ENCODE data around the gene KLK15.

The KLK15 gene

DNA sequence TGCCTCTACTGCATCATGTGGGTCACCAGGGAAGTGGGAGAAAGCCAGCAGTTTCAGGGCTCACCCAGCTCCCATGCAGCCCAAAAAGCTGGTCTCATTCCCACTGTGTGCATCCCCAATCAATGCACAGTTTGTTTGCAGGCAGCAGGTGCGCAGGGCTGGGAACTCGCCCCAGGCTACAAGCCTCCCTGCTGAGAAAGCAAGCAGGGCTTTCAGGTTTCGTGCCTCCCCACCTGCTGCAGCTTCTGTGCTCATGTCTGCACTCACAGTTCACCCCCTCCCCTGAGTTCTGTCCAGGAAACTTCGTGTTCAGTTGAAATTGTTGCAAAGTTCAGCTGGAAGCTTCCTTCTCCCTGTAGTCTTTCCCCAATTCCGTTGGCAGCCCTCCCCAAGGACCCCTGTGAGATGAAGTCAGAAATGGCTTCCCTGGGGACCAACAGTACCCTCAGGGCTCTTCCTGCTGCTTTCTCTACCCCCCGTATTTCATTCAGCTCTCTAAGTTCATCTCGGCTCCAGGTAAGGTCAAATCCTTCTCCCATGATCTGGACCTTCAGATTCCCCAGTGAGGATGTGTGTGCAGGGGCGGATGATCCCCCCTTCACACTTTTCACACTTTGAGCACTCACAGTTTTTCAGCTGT, 11.0 kb upstream of the KLK15 start:
- DNase-seq (ENCODE audit: low read depth) = no peak
- TF ChIP-seq, protein P1, sequence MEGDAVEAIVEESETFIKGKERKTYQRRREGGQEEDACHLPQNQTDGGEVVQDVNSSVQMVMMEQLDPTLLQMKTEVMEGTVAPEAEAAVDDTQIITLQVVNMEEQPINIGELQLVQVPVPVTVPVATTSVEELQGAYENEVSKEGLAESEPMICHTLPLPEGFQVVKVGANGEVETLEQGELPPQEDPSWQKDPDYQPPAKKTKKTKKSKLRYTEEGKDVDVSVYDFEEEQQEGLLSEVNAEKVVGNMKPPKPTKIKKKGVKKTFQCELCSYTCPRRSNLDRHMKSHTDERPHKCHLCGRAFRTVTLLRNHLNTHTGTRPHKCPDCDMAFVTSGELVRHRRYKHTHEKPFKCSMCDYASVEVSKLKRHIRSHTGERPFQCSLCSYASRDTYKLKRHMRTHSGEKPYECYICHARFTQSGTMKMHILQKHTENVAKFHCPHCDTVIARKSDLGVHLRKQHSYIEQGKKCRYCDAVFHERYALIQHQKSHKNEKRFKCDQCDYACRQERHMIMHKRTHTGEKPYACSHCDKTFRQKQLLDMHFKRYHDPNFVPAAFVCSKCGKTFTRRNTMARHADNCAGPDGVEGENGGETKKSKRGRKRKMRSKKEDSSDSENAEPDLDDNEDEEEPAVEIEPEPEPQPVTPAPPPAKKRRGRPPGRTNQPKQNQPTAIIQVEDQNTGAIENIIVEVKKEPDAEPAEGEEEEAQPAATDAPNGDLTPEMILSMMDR (conservative IDR thresholded peaks at IDR 0.05; ENCODE audit: low read depth, low read length) = no peak
- H3K4me3 ChIP-seq (ENCODE audit: low read depth, low read length) = no peak overlapping the region

DNA sequence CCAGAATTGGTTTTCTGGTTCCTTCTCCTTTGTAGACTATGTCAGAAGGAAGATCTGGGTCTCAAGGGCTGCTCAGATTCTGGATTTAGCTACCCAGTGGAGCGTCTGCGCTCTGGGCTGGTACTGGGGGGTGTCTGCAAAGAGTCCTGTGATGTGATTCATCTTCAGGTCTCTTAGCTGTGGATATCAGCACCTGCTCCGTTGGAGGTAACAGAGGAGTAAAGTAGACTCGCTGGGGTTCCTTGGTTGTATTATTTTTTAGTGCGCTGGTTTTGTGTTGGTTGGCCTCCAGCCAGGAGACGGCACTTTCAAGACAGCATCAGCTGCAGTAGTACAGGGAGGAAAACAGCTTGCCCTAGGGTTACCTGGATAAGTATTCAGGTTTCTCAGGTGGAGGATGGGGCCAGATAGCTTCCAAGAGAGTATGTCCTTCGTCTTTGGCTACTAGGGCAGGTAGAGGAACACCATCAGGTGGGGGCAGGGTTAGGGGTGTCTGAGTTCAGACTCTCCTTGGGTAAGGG, 10.4 kb upstream of the KLK15 start:
- DNase-seq (ENCODE audit: low read depth) = no peak
- H3K4me3 ChIP-seq (ENCODE audit: low read depth, low read length) = no peak overlapping the region
- TF ChIP-seq, protein P1 (conservative IDR thresholded peaks at IDR 0.05; ENCODE audit: low read depth, low read length) = no peak

DNA sequence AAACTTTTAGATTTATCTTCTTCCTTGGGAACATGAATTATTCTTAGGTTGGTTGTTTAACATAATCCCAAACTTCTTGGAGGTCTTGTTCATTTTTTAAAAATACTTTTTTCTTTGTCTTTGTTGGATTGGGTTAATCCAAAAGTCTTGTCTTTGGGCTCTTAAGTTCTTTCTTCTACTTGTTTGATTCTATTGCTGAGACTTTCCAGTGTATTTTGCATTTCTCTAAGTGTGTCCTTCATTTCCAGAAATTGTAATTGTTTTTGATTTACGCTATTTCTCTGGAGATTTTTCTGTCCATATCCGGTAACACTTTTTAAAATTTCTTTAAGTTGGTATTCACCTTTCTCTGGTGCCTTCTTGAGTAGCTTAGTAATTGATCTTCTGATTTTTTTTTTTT, 9.8 kb upstream of the KLK15 start:
- H3K4me3 ChIP-seq (ENCODE audit: low read depth, low read length) = no peak overlapping the region
- TF ChIP-seq, protein P1 (conservative IDR thresholded peaks at IDR 0.05; ENCODE audit: low read depth, low read length) = no peak
- no peak for DNase-seq (ENCODE audit: low read depth)

DNA sequence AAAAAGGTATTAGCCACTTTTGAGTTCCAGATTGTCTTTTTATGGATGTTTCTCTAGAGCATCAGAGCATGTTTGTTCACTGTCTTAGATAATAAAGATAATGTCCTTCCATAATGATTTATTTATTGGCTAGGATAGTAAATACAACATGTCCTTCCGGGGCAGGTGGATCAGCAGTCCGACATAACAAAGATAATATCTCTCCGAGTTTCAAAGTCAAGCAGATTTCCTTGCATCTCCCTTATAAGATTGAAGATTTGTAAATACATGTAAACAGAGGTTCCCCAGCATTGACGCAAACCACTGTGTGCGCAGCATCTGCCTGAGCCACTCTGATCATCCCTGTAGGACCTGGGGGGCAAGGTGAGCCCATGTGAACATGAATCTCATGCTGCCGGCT, 8.8 kb upstream of the KLK15 start:
- no peak for DNase-seq (ENCODE audit: low read depth)
- TF ChIP-seq, protein P1 (conservative IDR thresholded peaks at IDR 0.05; ENCODE audit: low read depth, low read length) = no peak
- H3K4me3 ChIP-seq (ENCODE audit: low read depth, low read length) = no peak overlapping the region

DNA sequence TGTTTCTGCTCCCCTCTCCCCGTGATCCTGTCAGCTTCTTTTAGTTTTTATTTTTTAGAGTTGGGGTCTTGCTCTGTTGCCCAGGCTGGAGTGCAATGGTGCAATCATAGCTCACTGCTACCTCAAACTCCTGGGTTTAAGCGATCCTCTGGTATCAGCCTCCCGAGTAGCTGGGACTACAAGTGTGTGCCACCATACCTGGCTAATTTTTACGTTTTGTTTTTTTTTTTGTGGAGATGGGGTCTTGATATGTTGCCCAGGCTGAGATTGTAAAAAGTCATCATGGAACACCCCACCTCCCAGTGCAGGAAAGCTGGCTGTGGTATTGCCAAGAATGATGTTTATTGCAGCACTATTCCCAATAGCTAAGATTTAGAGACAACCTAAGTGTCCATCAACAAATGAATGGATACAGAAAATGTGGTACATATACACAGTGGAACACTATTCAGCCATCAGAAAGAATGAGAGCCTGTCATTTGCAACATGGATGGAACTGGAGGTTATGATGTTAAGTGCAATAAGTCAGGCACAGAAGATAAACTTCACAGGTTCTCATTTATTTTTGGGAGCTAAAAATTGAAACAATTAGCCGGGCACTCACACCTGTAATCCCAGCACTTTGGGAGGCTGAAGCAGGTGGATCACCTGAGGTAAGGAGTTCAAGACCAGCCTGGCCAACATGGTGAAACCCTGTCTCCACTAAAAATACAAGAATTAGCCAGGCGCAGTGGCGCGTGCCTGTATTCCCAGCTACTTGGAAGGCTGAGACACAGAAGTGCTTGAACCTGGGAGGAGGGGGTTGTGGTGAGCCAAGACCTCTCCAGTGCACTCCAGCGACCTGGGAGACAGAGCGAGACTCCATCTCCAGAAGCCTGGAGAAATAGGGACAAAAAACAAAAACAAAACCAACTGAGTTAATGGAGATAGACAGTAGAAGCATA, 6.6 kb upstream of the KLK15 start:
- no peak for DNase-seq (ENCODE audit: low read depth)
- no peak overlapping the region for H3K4me3 ChIP-seq (ENCODE audit: low read depth, low read length)
- TF ChIP-seq, protein P1 (conservative IDR thresholded peaks at IDR 0.05; ENCODE audit: low read depth, low read length) = no peak

DNA sequence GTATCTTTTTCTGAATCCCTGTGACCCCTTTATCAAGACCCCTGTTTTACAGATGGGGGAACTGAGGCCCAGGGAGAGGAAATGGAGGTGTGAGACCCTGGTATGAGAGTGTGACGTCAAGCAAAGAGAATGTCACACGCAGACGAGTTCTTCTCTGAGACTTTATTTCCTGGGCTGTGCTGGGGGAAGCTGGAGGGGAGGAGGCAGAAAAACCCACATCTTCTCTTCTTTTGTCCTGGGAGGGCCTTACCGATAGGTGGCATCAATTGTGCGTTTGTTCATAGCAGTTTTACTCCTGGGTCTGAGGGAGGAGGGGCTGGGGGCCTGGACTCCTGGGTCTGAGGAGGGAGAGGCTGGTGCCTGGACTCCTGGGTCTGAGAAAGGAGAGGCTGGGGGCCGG, 4.9 kb upstream of the KLK15 start:
- DNase-seq (ENCODE audit: low read depth) = peak; percentile 5
- TF ChIP-seq, protein P1 (conservative IDR thresholded peaks at IDR 0.05; ENCODE audit: low read depth, low read length) = peak; percentile 37
- no peak overlapping the region for H3K4me3 ChIP-seq (ENCODE audit: low read depth, low read length)

Data from choroid plexus epithelial cell (primary cell).